Endodermal cell (in vitro differentiated cells): ENCODE results near the gene SLC51A. TPM values are rescaled to one million over a fixed set of nuclear protein-coding genes. Genes with fewer than 3 reads are reported as not detected.

ENCODE experiments used
- DNase-seq: peaks from one replicate; pipeline ENCODE4 v3.0.0-alpha.2; 2017
- H3K27ac ChIP-seq: 2 replicates; pipeline ENCODE4 v1.5.1; 2013; ENCODE audit warnings: mild to moderate bottlenecking, low read depth, low read length, moderate library complexity
- H3K27me3 ChIP-seq: 2 replicates; pipeline ENCODE4 v1.6.1; 2013; ENCODE audit warnings: mild to moderate bottlenecking, low read length, moderate library complexity; ENCODE audit not compliant: insufficient read depth, control insufficient read depth, poor library complexity, severe bottlenecking
- H3K36me3 ChIP-seq: 2 replicates; pipeline ENCODE4 v1.7.0; 2013; ENCODE audit warnings: mild to moderate bottlenecking, low read length, moderate library complexity; ENCODE audit not compliant: control insufficient read depth, insufficient read depth
- H3K4me1 ChIP-seq: one replicate; pipeline ENCODE4 v1.7.0; 2013; ENCODE audit warnings: low read length; ENCODE audit not compliant: control insufficient read depth, insufficient read depth
- H3K4me3 ChIP-seq: 2 replicates; pipeline ENCODE4 v1.5.1; 2013; ENCODE audit warnings: mild to moderate bottlenecking, low read length, moderate library complexity
- H3K9ac ChIP-seq: 2 replicates; pipeline ENCODE4 v1.6.1; 2013; ENCODE audit warnings: mild to moderate bottlenecking, low read length, moderate library complexity; ENCODE audit not compliant: poor library complexity, severe bottlenecking; ENCODE audit errors: extremely low read depth
- H3K9me3 ChIP-seq: 2 replicates; pipeline ENCODE4 v1.6.1; 2013; ENCODE audit warnings: mild to moderate bottlenecking, low read length, moderate library complexity; ENCODE audit not compliant: control insufficient read depth
- H3K27ac Mint-ChIP-seq: 2 replicates; pipeline ENCODE4 v1.8.0; 2020; ENCODE audit warnings: mixed read lengths
- H3K27me3 Mint-ChIP-seq: 2 replicates; pipeline ENCODE4 v1.8.0; 2021; ENCODE audit warnings: mild to moderate bottlenecking, mixed read lengths; ENCODE audit not compliant: insufficient read depth
- H3K36me3 Mint-ChIP-seq: 2 replicates; pipeline ENCODE4 v1.8.0; 2020; ENCODE audit warnings: low read depth, mixed read lengths
- H3K4me1 Mint-ChIP-seq: 2 replicates; pipeline ENCODE4 v1.8.0; 2020; ENCODE audit warnings: mixed read lengths
- H3K4me3 Mint-ChIP-seq: 2 replicates; pipeline ENCODE4 v1.8.0; 2020; ENCODE audit warnings: mild to moderate bottlenecking, moderate library complexity, mixed read lengths
- H3K9me3 Mint-ChIP-seq: 2 replicates; pipeline ENCODE4 v1.8.0; 2020; ENCODE audit warnings: mild to moderate bottlenecking, mixed read lengths
- CTCF ChIP-seq: fragments of 200-600 bp; sonication (generic); conservative IDR thresholded peaks from 2 replicates; pipeline ENCODE4 v1.5.0; 2021; ENCODE audit warnings: antibody characterized with exemption, mild to moderate bottlenecking
- WGBS, 2 experiments: methylation state at CpG; one replicate each; pipeline versions ENCODE4 v1.1.5 to v1.1.7; 2013; ENCODE audit warnings: missing lambda C conversion rate in 2 of 2, mixed read lengths in 1 of 2; ENCODE audit not compliant: insufficient coverage in 1 of 2, insufficient read length in 1 of 2; 5-methylcytosine and 5-hydroxymethylcytosine counted together
- total RNA-seq, 2 donors: library from RNA; stranded (reverse); fragmentation: NEBNext Ultra II Directional in 1 of 2; extraction: Animal tissue kit (Norgen Biotek cat#: 25700) in 1 of 2; gene quantifications; 2 replicates in 1 of 2; 3 replicates in 1 of 2; pipeline ENCODE4 v1.2.1, GENCODE V29; 2021

SLC51A gene
- total RNA-seq, 2 donors from 2014 or later: 1.9 to 2.0 TPM

DNA sequence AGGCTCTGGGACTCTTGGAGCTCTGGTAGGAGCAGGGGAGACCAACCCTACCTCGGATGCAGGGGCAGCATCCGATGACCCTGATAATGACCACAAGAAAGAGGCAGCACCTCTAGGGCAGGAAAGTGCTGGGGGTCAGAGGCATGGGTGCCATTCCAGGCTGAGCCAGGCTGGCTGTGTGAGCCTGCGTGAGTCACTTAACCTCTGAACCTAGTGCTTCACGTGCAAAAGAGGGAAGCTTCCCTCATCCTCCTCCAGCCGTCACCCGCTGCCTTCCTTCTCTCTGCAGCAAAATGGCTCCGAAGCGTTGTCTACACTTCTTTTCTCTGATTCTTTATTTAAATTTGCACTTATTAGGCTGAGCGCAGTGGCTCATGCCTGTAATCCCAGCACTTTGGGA is 40.6 kb upstream of the SLC51A start:
- no peaks in the 10 kb centered on the region for H3K36me3 Mint-ChIP-seq
- no peak for TF ChIP-seq CTCF
- H3K36me3 ChIP-seq: no peaks in the 10 kb centered on the region
- peaks cover 6% of the 10 kb centered on the region for H3K4me1 Mint-ChIP-seq
- H3K4me3 ChIP-seq: no peak overlapping the region
- WGBS, 2 experiments: 83 to 93% methylated on average over 7 to 9 of the region's 9 CpGs
- no peak overlapping the region for H3K9ac ChIP-seq
- H3K27me3 Mint-ChIP-seq: no peaks in the 10 kb centered on the region
- H3K27ac Mint-ChIP-seq: no peak overlapping the region
- H3K4me1 ChIP-seq: peaks cover 4% of the 10 kb centered on the region
- no peak for DNase-seq
- no peaks in the 10 kb centered on the region for H3K9me3 Mint-ChIP-seq
- no peaks in the 10 kb centered on the region for H3K27me3 ChIP-seq
- no peaks in the 10 kb centered on the region for H3K9me3 ChIP-seq
- H3K27ac ChIP-seq: no peak overlapping the region
- H3K4me3 Mint-ChIP-seq: no peak overlapping the region

DNA sequence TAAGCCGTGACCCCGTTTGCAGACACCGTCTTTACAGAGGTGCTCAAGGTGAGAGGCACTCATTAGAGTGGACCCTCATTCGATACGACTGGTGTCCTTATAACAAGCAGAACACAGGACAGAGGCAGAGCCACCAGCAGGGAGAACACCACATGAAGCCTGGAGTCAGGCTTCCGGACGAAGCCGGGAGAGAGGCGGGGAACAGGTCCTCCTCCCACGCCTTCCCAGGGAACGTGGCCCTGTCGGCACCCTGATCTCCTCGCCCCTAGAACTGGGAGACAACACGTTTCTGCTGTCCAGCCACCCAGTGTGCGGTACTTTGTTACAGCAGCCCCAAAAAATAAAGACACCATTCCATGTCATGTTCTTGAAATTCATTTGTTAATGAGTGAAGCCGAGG is 38.8 kb upstream of the SLC51A start:
- no peaks in the 10 kb centered on the region for H3K36me3 Mint-ChIP-seq
- no peak for DNase-seq
- TF ChIP-seq CTCF: no peak
- H3K27ac ChIP-seq: no peak overlapping the region
- no peak overlapping the region for H3K4me3 Mint-ChIP-seq
- no peak overlapping the region for H3K27ac Mint-ChIP-seq
- peaks cover 6% of the 10 kb centered on the region for H3K4me1 Mint-ChIP-seq
- H3K27me3 ChIP-seq: no peaks in the 10 kb centered on the region
- no peaks in the 10 kb centered on the region for H3K27me3 Mint-ChIP-seq
- H3K9me3 Mint-ChIP-seq: no peaks in the 10 kb centered on the region
- H3K36me3 ChIP-seq: no peaks in the 10 kb centered on the region
- peaks cover 4% of the 10 kb centered on the region for H3K4me1 ChIP-seq
- no peaks in the 10 kb centered on the region for H3K9me3 ChIP-seq
- no peak overlapping the region for H3K4me3 ChIP-seq
- 85 to 89% methylated on average over 13 to 16 of the region's 16 CpGs for WGBS, 2 experiments
- H3K9ac ChIP-seq: no peak overlapping the region

- no peaks in the 10 kb centered on the region for H3K9me3 ChIP-seq
- no peak overlapping the region for H3K9ac ChIP-seq
- peaks cover 4% of the 10 kb centered on the region for H3K4me1 ChIP-seq
- H3K36me3 Mint-ChIP-seq: no peaks in the 10 kb centered on the region
- H3K4me3 ChIP-seq: no peak overlapping the region
- DNase-seq: no peak
- H3K27me3 ChIP-seq: no peaks in the 10 kb centered on the region
- no peak overlapping the region for H3K4me3 Mint-ChIP-seq
- no peaks in the 10 kb centered on the region for H3K9me3 Mint-ChIP-seq
- H3K36me3 ChIP-seq: no peaks in the 10 kb centered on the region
- no peak overlapping the region for H3K27ac Mint-ChIP-seq
- H3K4me1 Mint-ChIP-seq: peaks cover 6% of the 10 kb centered on the region
- no peak overlapping the region for H3K27ac ChIP-seq
- no peaks in the 10 kb centered on the region for H3K27me3 Mint-ChIP-seq
- 87 to 92% methylated on average over 3 to 4 of the region's 4 CpGs for WGBS, 2 experiments
- no peak for TF ChIP-seq CTCF
These were observed 38.4 kb upstream of the SLC51A start for GRCh38 chr3:196177967-196178366.
